ENCODE results near the gene KLHL17.

KLHL17 gene

DNA sequence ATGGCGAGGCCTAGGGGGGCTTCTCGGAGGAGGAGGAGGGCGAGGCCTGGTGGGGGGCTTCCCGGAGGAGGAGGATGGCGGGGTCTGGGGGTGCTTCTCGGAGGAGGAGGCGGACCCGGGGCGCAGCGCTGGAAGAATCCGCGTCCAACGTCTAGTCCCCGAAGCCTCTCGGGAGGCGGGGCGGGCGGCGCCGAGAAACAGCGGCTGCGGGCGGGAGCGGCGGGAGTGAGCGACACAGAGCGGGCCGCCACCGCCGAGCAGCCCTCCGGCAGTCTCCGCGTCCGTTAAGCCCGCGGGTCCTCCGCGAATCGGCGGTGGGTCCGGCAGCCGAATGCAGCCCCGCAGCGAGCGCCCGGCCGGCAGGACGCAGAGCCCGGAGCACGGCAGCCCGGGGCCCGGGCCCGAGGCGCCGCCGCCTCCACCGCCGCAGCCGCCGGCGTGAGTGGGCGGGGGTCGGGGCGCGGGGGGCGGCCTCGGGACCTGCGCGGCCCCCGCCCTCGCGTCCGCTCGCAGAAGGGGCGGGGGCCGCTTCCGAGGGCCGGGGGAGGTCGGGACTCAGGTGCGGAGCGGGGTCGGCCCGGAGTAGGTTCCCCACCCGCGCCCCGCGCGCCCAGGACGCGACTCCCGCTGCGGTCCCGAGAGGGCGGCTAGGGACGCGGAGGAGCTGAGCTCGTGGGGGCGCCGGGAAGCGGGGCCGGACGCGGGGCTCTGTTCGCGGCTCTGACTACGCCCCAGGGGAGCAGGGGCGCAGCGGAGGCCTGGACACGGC is at the start of gene KLHL17:
Gene KLHL17, plus strand, starts transcription at position 222 of the 769 bp plus-strand sequence. Its CDS starts 110 bp downstream, at position 332.
- no peak for FAIRE-seq

DNA sequence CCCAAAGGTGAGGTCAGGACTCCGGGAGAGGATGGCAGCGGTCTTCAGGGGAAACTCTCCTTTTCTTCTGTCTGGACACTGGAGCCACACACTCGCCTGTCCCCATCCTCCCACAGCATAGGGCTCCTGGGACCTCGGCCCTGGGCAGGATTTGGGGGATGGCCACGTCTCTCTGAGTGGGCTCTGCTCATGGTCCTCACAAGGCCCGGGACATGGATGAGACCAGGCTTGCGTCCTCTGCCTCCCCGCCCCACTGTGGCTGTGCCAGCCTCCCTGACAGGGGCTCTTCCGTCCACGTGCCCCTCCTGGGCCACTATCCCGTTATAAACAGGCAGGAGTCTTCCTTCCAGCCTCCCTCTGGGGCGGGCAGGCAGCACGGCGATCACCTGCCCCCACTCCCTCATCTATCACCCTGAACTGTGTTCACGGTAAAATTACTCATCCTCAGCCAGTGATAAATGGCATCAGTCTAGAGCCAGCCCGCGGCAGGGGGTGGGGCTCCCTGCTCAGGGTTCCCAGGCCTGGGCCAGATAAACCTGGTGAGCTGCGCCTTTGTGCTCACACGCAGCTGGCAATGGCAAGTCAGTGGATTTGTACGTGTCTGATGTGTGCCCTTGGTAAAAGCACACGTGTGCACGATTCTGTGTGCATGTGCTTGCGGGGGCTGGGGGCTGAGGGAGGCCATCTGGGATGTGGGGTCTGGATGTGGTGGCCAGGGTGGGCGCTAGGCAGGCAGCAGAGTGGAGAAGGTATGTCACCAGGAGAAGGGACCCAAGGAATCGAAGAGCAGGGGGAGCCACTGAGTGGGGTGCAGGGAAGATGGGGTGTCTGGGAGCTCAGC is 49.3 kb upstream of the KLHL17 start:
- no peak for FAIRE-seq

DNA sequence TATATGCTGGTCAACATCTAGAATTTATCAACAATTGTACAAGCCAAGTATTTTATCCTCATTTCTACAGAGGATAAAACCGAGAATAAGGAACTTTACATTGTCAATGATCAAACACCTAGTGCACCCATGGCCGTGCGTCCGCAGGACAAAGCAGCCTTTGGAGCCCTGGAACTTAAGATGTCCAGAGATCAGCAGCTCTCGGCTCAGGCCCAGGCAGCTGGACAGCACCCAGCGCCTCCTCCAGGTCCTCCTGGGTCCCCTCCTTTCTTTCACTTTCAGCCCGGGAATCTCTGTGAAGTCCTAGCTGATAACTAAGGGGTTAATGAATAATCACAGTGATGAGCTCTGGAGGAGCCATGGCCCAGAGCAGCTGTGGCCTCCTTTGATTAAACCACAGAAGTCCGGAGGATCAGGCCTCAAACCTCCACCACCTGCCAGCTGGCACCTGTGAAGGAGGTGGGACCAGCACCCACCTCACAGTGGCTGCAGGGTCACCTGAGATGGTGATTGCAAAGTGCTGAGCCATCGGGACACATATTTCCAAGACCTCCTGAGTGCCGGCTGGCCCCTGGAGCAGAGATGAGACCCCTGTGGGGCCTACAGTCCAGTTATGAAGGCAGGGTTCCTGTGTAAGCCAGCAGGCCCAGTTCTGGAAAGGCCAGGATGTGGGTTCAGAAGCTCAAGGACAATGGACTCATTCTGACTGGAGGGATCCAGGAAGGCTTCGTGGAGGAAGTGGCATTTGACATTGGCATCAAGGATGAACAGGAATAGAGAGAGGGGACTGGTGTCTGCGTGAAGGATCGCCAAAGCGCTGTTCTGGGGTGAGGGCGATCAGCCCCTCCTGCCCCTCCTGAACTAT is 48.3 kb upstream of the KLHL17 start:
- no peak for FAIRE-seq

DNA sequence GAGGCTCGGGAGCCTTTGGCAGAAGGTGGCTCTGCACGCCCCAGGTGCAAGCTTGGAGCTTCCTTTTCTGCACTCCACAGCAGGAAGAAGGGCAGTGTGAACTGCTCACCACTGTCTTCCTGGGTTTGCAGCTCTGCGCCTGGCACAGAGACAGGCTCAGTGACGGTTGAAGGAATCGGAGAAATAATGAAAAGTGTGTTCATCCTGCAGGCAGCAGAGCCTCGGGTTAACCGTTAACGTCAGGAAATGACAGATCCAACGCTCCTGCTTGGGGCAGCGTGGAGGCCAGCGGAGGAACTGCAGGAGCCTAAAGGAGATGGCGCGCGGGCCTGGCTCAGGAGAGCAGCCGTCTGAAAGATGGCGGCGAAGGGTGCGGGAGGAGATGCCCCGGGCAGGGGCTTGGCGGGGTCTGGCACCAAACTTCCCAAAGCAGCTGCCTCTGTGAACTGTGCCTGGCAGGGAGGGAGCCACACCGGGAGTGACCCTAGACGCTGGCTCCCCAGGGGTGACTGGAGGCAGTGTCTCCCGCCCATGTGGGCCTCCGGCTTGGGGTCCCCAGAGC is 47.6 kb upstream of the KLHL17 start:
- FAIRE-seq, result no peak

DNA sequence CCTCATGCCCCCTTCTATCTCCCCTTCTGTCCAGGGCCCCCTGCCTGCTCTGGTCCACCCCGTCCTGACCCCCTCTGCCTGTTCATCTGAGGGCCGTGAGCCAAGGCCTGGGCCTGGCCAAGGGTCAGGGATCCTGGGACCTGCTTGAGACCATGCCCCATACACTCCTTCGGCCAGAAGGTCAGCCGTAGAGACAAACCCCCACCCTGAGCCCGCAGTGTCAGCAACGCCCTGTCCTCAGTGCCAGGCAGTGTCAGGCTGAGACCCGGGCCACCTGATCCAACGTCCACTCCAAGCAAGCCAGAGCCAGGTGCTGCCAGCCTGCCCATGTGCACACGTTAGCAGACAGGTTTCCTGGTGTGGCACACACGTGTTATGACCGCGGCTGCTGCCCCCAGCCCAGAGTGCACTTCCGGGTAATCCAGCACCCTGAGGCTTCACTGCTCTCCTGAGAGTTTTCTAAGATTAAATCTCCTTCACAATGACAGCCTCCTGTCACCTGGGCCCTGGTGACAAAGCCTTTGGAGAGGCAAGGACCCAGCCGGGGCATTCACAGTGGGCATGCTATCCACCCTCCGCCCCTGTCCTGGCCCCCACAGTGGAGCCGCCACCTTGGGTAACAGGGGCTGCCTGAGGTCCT is 46.8 kb upstream of the KLHL17 start:
- FAIRE-seq, result no peak

DNA sequence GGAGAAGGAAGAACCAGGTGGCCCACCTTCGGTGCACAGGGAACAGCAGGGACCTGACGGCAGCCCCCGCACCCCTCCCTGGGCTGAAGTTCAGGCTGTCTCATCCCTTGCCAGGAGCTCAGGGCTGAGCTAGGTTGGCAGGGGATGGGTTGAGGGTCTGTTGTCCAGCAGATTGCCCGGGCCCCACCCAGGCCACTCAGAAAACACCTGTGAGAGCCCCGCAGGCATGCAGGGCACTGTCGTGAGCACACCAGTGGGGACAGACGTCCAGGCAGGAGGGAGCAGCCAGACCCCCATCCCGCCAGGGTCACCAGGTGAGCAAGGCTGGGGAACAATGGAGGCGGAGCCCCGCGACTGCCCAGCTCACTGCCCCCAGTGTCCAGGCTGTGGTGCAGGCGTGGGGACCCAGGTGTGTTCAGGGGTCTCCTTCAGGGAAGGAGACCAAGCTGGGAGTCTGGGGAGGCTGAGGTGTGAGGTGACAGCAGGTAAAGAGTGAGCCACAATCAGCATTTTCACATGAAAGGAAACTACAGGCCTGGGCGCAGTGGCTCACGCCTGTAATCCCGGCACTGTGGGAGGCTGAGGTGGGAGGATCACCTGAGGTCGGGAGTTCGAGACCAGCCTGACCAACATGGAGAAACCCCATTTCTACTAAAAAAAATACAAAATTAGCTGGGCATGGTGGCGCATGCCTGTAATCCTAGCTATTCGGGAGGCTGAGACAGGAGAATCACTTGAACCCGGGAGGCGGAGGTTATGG is 46.1 kb upstream of the KLHL17 start:
- FAIRE-seq, result no peak

DNA sequence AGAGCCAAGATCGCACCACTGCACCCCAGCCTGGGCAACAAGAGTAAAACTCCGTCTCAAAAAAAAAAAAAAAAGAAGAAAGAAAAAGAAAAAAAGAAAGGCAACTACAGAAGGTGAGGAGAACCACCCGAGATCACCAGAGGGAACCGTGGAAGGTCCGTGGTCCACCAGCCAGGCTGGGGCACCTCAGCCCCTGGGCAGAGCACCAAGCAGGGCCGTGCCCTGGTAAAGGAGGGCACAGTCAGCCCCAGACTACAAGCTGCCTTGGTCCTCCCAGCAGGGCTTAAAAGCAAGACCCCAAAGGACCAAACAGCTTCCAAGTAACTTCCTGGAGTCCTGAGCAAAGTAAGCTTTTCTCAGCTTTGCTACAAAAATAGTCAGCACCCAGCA is 45.5 kb upstream of the KLHL17 start:
- no peak for FAIRE-seq

DNA sequence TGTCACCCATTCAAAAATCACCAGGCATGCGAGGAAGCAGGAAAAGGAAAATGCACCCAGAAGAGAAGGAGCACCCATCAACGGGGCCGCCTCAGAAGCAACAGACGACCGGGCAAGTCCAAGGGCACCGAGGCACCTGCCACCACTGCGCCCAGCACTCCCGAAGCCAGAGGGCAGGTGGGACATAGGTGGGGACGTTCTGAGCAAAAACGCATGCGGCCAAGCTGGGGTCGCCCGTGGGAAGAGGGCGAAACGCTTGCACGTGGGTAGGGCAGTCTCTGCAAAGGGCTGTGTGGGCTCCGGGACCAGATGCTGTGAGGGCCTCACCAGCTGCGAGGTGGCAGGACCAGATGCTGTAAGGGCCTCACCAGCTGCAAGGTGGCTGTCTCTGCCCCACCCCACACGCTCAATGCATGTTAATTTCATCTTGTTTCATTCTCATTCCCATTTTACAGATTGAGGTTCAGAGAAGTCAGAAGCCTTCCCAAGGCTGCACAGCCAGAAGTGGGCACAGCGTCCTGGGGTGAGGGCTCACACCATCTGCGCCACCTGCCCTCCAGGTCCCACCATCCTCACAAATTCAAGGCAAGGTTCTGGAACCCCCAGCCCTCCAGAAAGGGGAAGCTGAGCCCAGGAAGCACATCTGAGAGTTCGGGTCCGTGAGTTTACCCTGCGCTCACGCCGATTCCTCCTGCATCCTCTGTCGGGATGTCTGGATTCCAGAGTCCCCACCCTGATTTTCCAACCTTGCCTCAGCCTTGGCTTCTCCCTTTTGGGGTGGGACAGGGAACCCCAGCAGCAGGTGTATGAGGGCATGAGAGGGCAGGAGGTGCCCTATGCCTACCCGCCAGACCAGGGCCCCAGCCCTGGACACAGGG is 44.9 kb upstream of the KLHL17 start:
- no peak for FAIRE-seq

DNA sequence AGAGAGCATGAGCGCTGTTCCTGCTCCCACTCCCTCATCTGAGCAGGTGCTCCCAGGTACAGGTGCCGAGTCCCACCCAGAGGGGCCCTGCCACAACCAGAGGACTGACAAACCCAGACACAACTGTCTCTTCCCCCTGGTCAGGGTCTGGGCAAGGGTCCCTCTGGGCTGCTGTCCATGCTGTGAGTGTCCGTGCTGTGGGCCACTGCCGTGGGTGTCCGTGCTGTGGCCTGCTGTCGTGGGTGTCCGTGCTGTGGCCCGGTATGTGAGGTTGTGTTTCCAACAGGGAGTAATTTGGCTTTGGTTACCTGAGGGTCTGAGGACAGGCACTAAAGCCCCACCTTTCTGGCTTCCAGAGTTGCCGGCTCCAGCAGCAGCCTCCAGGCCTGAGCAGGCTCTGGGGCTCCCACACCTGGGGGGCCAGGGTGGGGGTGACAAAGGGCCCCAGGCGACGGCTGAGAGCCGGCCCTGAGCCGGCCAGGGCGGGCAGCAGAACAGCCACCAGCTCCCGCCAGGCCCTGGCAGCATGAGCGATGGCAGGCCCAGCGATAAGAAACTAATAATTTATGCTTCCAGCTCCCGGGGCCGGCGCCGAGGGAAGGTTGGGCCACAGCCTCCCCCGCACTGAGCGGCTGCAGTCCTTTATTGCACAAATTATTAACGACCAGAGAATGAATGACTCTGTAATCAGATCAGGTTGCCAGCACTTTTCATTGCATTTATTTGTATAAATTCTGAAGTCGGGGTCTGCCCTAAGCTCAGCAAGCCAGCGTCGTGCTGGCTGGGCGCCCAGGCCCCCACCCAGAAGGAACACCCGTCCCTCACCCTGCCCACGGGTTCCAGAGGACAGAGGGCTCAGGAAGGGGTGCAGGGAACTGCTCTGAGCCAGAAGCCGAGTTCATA is 44.0 kb upstream of the KLHL17 start:
- FAIRE-seq, result no peak

DNA sequence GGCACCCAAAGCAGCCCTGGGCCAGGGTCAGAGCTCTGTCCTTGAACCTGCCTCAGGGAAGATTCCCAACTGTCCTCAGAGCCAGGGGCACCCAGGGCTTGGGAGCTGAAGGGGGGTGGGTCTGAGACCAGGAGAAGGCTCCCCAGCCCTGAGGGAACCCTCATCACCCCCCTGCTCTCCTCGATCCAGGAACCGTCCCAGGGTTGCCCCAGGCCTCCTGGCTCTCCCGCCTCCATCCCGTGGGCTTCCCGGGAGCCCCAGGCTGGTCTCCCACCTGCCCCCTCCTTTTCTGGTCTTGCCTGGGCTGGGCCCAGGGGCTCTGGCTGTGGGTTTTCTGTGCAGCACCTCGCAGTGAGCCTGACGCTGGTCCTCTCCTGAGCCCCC is 43.3 kb upstream of the KLHL17 start:
- no peak for FAIRE-seq

DNA sequence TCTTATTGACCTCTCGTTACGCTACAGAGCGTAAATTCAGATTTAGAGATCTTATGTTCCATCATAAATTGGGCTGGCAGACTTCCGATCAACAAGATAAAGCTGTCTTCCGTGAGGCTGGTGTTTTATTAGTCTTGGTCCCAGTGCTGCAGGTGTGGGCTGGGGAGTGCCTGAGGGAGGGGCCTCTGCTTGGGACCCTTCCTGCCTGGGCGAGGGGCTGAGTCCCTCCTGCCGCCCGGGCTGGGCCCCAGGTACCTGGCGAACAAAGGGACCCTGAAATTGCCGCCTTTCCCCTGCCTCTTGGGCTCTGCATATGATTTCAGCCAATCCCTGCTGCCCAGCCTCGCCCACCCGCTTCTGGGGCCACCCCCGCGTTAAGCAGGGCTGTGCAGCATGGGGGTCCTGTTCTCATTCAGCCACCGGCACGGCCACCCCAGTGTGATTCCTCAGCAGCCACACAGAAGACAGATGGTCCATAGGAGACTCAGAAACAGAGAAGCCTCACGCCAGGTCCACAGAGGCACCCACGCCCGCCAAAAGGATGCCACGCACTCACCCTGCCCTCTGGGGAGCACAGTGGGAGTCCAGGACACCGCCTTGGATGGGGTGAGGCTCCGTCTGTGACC is 42.8 kb upstream of the KLHL17 start:
- no peak for FAIRE-seq

DNA sequence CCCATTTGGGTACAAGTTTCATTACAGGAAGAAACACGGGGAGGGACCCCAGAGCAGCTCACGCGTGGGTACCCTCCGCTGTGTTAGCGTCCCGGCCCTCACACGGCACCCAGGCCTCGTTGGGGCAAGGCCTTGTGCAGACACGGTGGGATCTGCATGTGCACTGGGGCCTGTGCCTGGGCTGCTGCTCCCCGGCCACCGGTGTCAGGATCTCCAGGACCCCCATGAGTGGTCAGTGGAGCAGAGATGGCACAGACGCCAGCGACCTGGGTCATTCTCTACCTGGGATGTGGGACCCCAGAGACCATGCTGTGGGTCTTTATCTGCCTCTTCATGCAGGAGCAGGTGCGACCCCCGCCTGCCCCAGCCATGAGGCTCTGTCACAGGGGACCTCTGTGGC is 42.0 kb upstream of the KLHL17 start:
- FAIRE-seq, result no peak

DNA sequence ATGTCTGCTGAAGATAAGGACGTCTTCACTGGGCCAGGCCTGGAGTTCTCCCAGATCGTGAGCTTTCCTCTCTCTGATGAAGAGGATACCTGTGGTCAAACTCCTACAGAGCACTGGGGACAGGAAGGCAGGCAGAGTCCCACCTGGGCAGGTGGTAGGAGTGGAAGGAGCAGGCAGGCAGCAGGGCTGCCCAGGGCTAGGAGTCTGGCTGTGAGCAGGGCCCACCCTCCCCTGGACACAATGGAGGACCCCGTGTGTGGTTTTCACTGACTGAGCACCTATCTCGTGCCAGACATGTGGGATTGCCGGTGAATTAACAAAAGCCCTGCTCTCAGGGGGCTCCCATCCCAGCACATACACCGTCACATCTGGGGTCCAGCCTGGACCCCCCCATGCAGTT is 41.5 kb upstream of the KLHL17 start:
- no peak for FAIRE-seq

DNA sequence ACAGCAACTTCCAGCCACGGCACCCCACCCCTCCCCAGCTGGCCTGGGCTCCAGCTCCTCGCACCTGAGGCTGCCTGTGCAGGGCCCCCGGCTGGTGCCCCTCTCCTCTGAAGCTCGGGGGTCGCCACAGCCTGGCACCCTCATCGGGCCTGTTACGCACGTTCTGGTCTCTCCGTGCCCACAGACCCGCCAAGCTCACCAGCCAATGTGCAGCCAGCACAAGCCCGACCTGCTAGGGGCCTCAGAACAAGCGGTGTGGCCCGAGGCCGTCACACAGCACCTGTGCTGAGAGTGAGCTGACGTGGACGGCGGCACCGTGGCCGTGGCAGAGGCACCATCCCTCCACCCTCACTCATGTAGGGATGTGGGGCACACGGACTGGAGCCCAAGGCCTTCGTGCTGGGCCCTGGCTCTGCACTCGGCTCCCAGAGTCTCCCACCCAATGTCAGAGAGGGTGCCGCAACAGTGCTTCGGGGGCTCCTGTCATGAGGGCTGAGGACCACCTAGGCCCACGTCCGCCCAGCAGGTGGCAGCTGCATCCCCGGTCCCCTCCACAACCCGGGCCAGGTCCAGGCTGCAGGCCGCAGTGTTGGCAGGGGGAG is 41.0 kb upstream of the KLHL17 start:
- no peak for FAIRE-seq

DNA sequence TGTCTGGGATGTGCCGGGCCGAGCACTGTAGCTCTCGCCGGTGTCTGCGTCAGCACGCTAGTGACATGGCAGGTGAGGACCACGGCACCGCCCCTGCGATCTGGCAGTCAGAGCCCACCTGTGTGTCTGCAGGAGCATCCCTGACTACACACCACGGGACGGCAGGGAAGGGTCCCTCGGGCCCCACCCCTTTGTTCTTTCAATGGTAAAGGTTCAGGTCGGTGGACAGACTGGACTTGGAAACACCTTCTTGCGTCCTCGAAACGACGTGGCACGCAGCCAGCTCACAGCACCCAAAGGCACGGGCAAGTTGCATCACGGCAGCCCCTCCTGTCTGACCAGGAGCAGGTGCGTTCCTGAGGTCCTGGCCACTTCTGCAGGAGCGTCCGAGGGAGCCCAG is 40.4 kb upstream of the KLHL17 start:
- no peak for FAIRE-seq

DNA sequence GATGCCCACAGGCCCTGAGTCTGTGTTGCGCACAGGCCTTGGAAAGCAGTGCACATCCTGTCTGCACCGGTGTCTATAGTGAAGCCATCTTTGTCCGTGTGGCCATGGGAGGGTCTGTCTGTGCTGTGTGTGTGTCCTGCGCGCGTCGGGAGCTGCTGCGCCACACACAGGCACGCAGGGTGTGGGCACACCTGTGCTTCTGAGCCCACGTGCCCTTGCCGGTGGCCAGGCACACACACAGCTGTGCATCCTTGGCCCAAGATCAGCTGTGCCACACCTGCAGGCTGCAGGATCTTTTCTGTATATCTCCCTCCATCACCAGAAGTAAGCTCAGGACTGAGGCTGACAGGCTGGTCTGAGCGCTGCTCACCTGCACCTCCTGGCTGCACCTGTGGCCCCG is 39.9 kb upstream of the KLHL17 start:
- no peak for FAIRE-seq

DNA sequence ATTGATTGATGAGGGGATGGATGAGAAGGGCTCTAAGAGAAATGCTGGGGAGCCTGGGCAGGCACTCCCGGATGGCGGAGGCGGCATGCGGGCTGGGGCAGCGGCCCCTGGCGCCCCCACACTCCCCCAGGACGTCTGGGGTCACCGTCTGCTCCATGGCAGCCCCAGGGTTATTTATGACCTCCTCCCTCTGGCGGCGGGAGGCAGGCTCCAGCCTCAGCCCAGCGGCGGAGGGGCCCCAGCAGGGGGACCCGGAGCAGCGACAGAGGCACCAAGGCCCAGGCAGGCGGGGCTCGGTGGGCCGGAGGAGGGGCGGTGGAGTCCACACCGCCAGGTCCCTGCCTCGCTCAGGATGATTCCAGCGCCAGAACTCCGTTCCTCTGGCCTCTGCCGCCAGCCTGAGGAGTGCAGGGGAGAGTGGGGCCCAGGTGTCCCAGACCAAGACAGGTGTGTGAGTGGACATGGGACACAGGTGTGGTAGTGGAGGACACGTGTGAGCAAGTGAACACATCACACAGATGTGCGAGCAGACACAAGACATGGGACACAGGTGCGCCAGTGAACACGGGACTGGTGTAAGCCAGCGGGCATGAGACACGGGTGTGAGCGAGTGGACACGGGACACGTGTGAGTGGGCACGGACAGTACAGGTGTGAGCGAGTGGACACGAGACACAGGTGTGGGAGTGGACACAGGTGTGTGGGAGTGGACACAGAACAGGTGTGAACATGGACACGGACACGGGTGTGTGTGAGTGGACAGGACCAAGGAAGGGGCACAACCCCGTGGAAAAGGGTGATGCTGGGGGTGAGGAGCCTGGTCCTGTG is 39.2 kb upstream of the KLHL17 start:
- FAIRE-seq, result no peak
